ENCODE data around the gene HSPBP1.

HSPBP1 gene

DNA sequence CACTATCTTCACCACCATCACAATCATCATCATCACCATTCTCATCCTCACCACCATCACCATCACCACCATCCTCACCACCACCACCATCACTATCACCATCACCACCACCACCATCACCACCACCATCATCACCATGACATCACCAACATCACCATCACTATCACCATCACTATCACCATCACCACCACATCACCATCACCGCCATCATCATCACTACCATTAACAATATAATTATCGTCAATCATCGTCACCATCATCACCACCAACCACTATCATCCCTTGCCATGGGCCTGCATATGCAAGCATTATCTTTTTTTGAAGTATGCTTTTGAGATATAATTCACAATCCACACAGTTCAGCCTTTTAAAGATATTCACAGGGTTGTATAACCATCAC lies 13.5 kb downstream of the HSPBP1 start:
- no peaks in the 10 kb centered on the region for H3K4me1 ChIP-seq (ENCODE audit: control insufficient read depth in 5 of 5, insufficient read depth in 5 of 5, low read length in 5 of 5)
- no peaks in the 10 kb centered on the region for H3K27me3 ChIP-seq (ENCODE audit: control insufficient read depth in 5 of 5, insufficient read depth in 4 of 5, low read length in 5 of 5)
- no peak overlapping the region for H3K27ac ChIP-seq (ENCODE audit: low read depth, low read length)
- H3K4me3 ChIP-seq (ENCODE audit: low read depth in 1 of 5, low read length in 5 of 5): no peak overlapping the region
- H3K9me3 ChIP-seq (ENCODE audit: control insufficient read depth in 5 of 5, low read length in 5 of 5): no peaks in the 10 kb centered on the region
- H3K36me3 ChIP-seq (ENCODE audit: control insufficient read depth in 5 of 5, insufficient read depth in 5 of 5, low read length in 5 of 5): peaks cover 0 to 20% (median 17%) of the 10 kb centered on the region in 5 donors
- H3K9ac ChIP-seq (ENCODE audit: low read length in 5 of 5): no peak overlapping the region

GRCh38 chr19:55265723-55266386 lies 14.1 kb downstream of the HSPBP1 start:
- Histone ChIP-seq H3K4me3 (ENCODE audit: low read depth in 1 of 5, low read length in 5 of 5) (no peak overlapping the region), H3K4me1 (ENCODE audit: control insufficient read depth in 5 of 5, insufficient read depth in 5 of 5, low read length in 5 of 5) (no peaks in the 10 kb centered on the region), H3K9me3 (ENCODE audit: control insufficient read depth in 5 of 5, low read length in 5 of 5) (no peaks in the 10 kb centered on the region), H3K36me3 (ENCODE audit: control insufficient read depth in 5 of 5, insufficient read depth in 5 of 5, low read length in 5 of 5) (peaks cover 0 to 20% (median 17%) of the 10 kb centered on the region in 5 donors), H3K27me3 (ENCODE audit: control insufficient read depth in 5 of 5, insufficient read depth in 4 of 5, low read length in 5 of 5) (no peaks in the 10 kb centered on the region), H3K27ac (ENCODE audit: low read depth, low read length) (no peak overlapping the region), H3K9ac (ENCODE audit: low read length in 5 of 5) (no peak overlapping the region)

DNA sequence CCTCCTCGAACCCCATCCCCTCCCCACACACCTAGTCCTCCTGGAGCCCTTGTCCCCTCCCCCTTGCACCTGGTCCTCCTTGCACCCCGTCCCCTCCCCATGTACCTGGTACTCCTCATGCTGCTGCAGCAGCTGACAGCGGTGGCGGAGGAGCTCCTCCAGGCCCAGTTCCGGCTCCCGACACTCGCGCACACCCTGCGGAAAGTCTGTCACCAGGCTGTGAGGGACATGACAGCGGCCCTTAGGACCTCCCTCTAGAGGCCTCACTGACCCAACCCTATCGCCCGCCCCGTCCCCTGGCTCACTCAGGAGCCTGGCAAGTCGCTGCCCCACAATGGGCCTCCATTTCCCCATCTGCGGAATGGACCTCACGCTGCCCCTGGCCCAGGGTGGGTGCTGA lies 14.7 kb downstream of the HSPBP1 start:
- peaks cover 0 to 1% (median 0%) of the 10 kb centered on the region in 5 donors for H3K4me1 ChIP-seq (ENCODE audit: control insufficient read depth in 5 of 5, insufficient read depth in 5 of 5, low read length in 5 of 5)
- H3K27me3 ChIP-seq (ENCODE audit: control insufficient read depth in 5 of 5, insufficient read depth in 4 of 5, low read length in 5 of 5): no peaks in the 10 kb centered on the region
- H3K9ac ChIP-seq (ENCODE audit: low read length in 5 of 5): no peak overlapping the region
- H3K36me3 ChIP-seq (ENCODE audit: control insufficient read depth in 5 of 5, insufficient read depth in 5 of 5, low read length in 5 of 5): peaks cover 0 to 15% (median 13%) of the 10 kb centered on the region in 5 donors
- H3K4me3 ChIP-seq (ENCODE audit: low read depth in 1 of 5, low read length in 5 of 5): no peak overlapping the region
- no peaks in the 10 kb centered on the region for H3K9me3 ChIP-seq (ENCODE audit: control insufficient read depth in 5 of 5, low read length in 5 of 5)
- H3K27ac ChIP-seq (ENCODE audit: low read depth, low read length): no peak overlapping the region

DNA sequence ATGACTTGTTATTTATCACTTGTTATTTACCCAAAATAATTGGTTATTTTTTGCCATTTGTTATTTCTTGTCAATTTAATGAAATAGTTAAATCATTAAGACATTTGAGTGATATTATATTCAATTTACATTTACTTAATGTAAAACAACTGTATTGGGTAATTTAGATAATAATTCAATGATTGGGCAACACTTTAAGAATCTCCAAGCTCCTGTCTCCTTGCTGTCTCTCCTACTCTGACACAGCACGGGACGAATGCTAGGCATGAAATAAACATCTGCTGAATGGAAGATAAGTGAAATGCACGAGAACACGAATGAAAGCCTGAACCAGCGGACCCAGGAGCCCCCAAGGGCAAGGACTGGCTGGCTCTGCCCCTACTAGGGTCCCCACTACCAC lies 15.4 kb downstream of the HSPBP1 start:
- no peaks in the 10 kb centered on the region for H3K27me3 ChIP-seq (ENCODE audit: control insufficient read depth in 5 of 5, insufficient read depth in 4 of 5, low read length in 5 of 5)
- no peak overlapping the region for H3K27ac ChIP-seq (ENCODE audit: low read depth, low read length)
- peaks cover 0 to 9% (median 6%) of the 10 kb centered on the region in 5 donors for H3K36me3 ChIP-seq (ENCODE audit: control insufficient read depth in 5 of 5, insufficient read depth in 5 of 5, low read length in 5 of 5)
- H3K4me1 ChIP-seq (ENCODE audit: control insufficient read depth in 5 of 5, insufficient read depth in 5 of 5, low read length in 5 of 5): peaks cover 0 to 8% (median 6%) of the 10 kb centered on the region in 5 donors
- H3K9ac ChIP-seq (ENCODE audit: low read length in 5 of 5): no peak overlapping the region
- H3K9me3 ChIP-seq (ENCODE audit: control insufficient read depth in 5 of 5, low read length in 5 of 5): no peaks in the 10 kb centered on the region
- no peak overlapping the region for H3K4me3 ChIP-seq (ENCODE audit: low read depth in 1 of 5, low read length in 5 of 5)

DNA sequence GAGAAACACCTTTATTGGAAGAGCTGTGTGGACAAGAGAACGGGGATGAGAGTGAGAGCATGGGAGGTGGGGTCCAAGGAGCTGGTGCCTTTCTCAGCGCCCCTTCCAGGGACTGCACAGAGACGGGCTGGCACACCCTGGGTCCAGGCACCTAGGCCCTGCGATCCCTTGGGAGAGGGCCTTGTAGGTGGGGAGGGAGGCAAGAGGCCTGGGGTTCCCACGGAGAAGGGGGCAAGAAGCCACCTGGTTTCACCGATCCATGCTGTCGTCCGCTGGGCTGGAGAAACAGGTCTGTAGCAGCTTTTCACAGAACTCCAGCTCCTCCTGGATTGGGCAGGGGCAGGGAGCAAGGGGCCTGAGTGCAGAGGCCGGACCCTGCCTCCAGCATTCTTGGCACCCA lies 17.6 kb downstream of the HSPBP1 start:
- Histone ChIP-seq H3K4me1 (ENCODE audit: control insufficient read depth in 5 of 5, insufficient read depth in 5 of 5, low read length in 5 of 5) (peaks cover 2 to 19% (median 15%) of the 10 kb centered on the region in 5 donors), H3K9me3 (ENCODE audit: control insufficient read depth in 5 of 5, low read length in 5 of 5) (no peaks in the 10 kb centered on the region)

DNA sequence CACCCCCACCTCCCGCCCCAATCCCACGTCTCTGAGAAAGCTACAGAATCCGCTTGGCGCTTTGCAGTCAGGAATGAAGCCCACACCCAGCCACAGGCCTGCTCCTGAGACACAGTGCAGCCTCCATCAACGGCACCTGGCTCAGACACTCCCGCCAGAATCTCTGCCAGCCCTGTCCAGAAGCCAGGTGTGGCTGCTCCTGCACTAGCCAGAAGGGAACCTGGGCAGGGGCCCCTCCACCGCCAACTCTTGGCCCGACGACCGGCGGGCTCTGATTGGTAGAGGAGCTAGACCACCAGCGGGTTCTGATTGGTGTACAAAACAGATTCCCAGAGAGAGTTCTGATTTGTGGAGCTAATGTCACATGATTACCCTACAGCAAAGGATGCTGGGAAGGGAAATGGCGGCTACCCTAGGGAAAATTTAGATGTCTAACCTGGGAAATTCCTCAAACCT lies 18.2 kb downstream of the HSPBP1 start:
- Histone ChIP-seq H3K4me3 (ENCODE audit: low read depth in 1 of 5, low read length in 5 of 5) (no peak overlapping the region), H3K27ac (ENCODE audit: low read depth, low read length) (no peak overlapping the region), H3K9me3 (ENCODE audit: control insufficient read depth in 5 of 5, low read length in 5 of 5) (no peaks in the 10 kb centered on the region), H3K4me1 (ENCODE audit: control insufficient read depth in 5 of 5, insufficient read depth in 5 of 5, low read length in 5 of 5) (peaks cover 6 to 26% (median 22%) of the 10 kb centered on the region in 5 donors), H3K36me3 (ENCODE audit: control insufficient read depth in 5 of 5, insufficient read depth in 5 of 5, low read length in 5 of 5) (peaks cover 0 to 8% (median 2%) of the 10 kb centered on the region in 5 donors), H3K9ac (ENCODE audit: low read length in 5 of 5) (no peak overlapping the region), H3K27me3 (ENCODE audit: control insufficient read depth in 5 of 5, insufficient read depth in 4 of 5, low read length in 5 of 5) (no peaks in the 10 kb centered on the region)

More for the DNA sequence above, 17.6 kb downstream of the HSPBP1 start:
- Histone ChIP-seq H3K27ac (ENCODE audit: low read depth, low read length) (no peak overlapping the region), H3K36me3 (ENCODE audit: control insufficient read depth in 5 of 5, insufficient read depth in 5 of 5, low read length in 5 of 5) (peaks cover 0 to 8% (median 2%) of the 10 kb centered on the region in 5 donors), H3K27me3 (ENCODE audit: control insufficient read depth in 5 of 5, insufficient read depth in 4 of 5, low read length in 5 of 5) (no peaks in the 10 kb centered on the region), H3K4me3 (ENCODE audit: low read depth in 1 of 5, low read length in 5 of 5) (no peak overlapping the region), H3K9ac (ENCODE audit: low read length in 5 of 5) (no peak overlapping the region)

- Histone ChIP-seq H3K27ac (ENCODE audit: low read depth, low read length) (peak overlapping the region; percentile 86), H3K27me3 (ENCODE audit: control insufficient read depth in 5 of 5, insufficient read depth in 4 of 5, low read length in 5 of 5) (no peaks in the 10 kb centered on the region), H3K9ac (ENCODE audit: low read length in 5 of 5) (peak overlapping the region; percentile 31 to 77 (median 61)), H3K36me3 (ENCODE audit: control insufficient read depth in 5 of 5, insufficient read depth in 5 of 5, low read length in 5 of 5) (peaks cover 0 to 8% (median 2%) of the 10 kb centered on the region in 5 donors), H3K4me1 (ENCODE audit: control insufficient read depth in 5 of 5, insufficient read depth in 5 of 5, low read length in 5 of 5) (peaks cover 16 to 46% (median 42%) of the 10 kb centered on the region in 5 donors), H3K9me3 (ENCODE audit: control insufficient read depth in 5 of 5, low read length in 5 of 5) (no peaks in the 10 kb centered on the region), H3K4me3 (ENCODE audit: low read depth in 1 of 5, low read length in 5 of 5) (peak overlapping the region; percentile 47 to 95 (median 85))
Observed at GRCh38 chr19:55259540-55260210, 20.2 kb downstream of the HSPBP1 start.

DNA sequence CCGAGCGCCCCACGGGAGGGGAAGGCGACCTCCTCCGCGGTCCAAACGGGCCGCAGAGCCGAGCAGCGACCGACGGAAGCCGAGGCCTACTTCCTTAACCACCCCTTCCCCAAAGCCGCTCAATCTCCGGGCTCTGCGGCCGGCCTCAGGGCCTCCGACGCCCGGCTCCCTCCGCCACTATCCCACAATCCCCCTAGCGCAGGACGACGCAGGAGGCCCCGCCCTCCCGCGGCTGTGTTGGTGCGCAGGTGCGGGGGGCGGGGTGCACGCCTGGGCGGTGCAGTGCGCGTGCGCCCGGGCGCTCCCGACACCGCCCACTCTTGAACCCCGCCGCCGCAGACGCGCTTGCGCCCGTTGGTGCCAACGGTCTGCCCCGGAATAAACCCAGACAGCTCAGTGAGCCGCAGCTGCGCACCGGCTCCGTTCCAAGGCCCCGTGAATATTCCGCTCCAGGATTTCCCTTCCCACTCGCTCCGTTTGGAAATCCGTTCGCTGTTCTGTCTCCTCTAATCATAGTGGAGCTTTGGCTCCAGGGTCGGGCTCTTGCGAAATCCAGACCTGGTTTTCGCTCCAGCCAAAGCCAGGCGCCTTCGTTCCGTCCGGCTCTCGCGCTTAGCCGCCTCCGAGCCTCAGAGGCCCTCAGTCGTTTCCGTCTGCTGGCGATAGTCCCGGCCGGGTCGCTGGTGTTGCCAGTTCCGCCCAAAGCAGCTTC lies 20.9 kb downstream of the HSPBP1 start, which contains the start of gene PPP6R1:
PPP6R1 (minus strand) TSS at position 190 of the 712 bp plus-strand sequence. CDS start 11,914 bp downstream, outside the sequence.
- peak within 1 kb of the TSS; percentile 48 to 97 (median 94) for H3K9ac ChIP-seq (ENCODE audit: low read length in 5 of 5)

DNA sequence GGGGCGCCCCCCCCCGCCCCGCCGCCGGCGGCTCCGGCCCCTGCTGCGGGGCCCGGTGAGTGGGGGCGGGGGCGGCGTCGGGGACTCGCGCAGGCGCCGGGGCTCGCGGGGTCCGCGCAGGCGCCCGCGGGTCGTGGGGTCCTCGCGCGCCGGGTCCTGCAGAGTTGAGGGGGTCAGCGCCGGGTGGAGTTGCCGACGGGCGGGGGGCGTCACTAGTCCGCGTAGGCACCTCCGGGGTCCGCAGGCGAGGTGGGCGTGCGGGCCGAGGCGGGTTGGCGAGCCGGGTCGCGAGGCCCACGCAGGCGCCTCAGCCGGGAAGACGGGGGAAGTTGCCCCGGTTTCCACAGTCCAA lies 21.5 kb downstream of the HSPBP1 start:
- peaks cover 0 to 6% (median 2%) of the 10 kb centered on the region in 5 donors for H3K36me3 ChIP-seq (ENCODE audit: control insufficient read depth in 5 of 5, insufficient read depth in 5 of 5, low read length in 5 of 5)
- H3K4me3 ChIP-seq (ENCODE audit: low read depth in 1 of 5, low read length in 5 of 5): peak overlapping the region in 4 of 5 donors; percentile 85 to 95 (median 90)
- H3K9me3 ChIP-seq (ENCODE audit: control insufficient read depth in 5 of 5, low read length in 5 of 5): no peaks in the 10 kb centered on the region
- H3K9ac ChIP-seq (ENCODE audit: low read length in 5 of 5): peak overlapping the region; percentile 48 to 95 (median 94)
- no peaks in the 10 kb centered on the region for H3K27me3 ChIP-seq (ENCODE audit: control insufficient read depth in 5 of 5, insufficient read depth in 4 of 5, low read length in 5 of 5)
- H3K27ac ChIP-seq (ENCODE audit: low read depth, low read length): peak overlapping the region; percentile 86
- H3K4me1 ChIP-seq (ENCODE audit: control insufficient read depth in 5 of 5, insufficient read depth in 5 of 5, low read length in 5 of 5): peaks cover 19 to 58% (median 54%) of the 10 kb centered on the region in 5 donors

More for the DNA sequence above, 20.9 kb downstream of the HSPBP1 start, which contains the start of gene PPP6R1:
- Histone ChIP-seq H3K36me3 (ENCODE audit: control insufficient read depth in 5 of 5, insufficient read depth in 5 of 5, low read length in 5 of 5) (peaks cover 0 to 8% (median 2%) of the 10 kb centered on the region in 5 donors), H3K9me3 (ENCODE audit: control insufficient read depth in 5 of 5, low read length in 5 of 5) (no peaks in the 10 kb centered on the region), H3K4me1 (ENCODE audit: control insufficient read depth in 5 of 5, insufficient read depth in 5 of 5, low read length in 5 of 5) (peaks cover 19 to 53% (median 49%) of the 10 kb centered on the region in 5 donors), H3K4me3 (ENCODE audit: low read depth in 1 of 5, low read length in 5 of 5) (peak within 1 kb of the TSS; percentile 85 to 95 (median 89)), H3K27me3 (ENCODE audit: control insufficient read depth in 5 of 5, insufficient read depth in 4 of 5, low read length in 5 of 5) (no peaks in the 10 kb centered on the region), H3K27ac (ENCODE audit: low read depth, low read length) (peak within 1 kb of the TSS; percentile 86)
